Gastrocnemius medialis (tissue), 4 donors: ENCODE data around the gene BIRC7. TPM values are rescaled to one million over a fixed set of nuclear protein-coding genes. Genes with fewer than 3 reads are reported as not detected.

Experiments
- ATAC-seq, 2 donors: fragments of 150-250 bp; one replicate each; pipeline ENCODE4 v1.9.1; 2016
- DNase-seq, 2 donors: peaks; one replicate each; pipeline ENCODE4 v3.0.0-alpha.2; 2019
- H3K27ac ChIP-seq, 4 donors: fragments of 200-600 bp; sonication (generic); 1 replicate in 1 of 4; 2 replicates in 3 of 4; pipeline ENCODE4 v1.5.1; 2016 to 2018; ENCODE audit warnings: mild to moderate bottlenecking in 2 of 4, moderate library complexity in 1 of 4
- H3K27me3 ChIP-seq, 3 donors: fragments of 200-600 bp; sonication (generic) in 2 of 3; 1 replicate in 1 of 3; 2 replicates in 2 of 3; pipeline versions ENCODE4 v1.5.1 to v1.6.0; 2016 to 2019; ENCODE audit warnings: mild to moderate bottlenecking in 1 of 3, moderate library complexity in 1 of 3
- H3K36me3 ChIP-seq, 2 donors: fragments of 200-600 bp; sonication (generic) in 1 of 2; one replicate each; pipeline ENCODE4 v1.5.1; 2017 to 2018
- H3K4me1 ChIP-seq, 2 donors: fragments of 200-600 bp; sonication (generic) in 1 of 2; one replicate each; pipeline ENCODE4 v1.5.1; 2016 to 2017; ENCODE audit warnings: mild to moderate bottlenecking in 2 of 2
- H3K4me3 ChIP-seq, 4 donors: fragments of 200-600 bp; sonication (generic) in 3 of 4; 1 replicate in 1 of 4; 2 replicates in 3 of 4; pipeline ENCODE4 v1.5.1; 2016 to 2019; ENCODE audit warnings: mild to moderate bottlenecking in 2 of 4
- H3K9me3 ChIP-seq, 3 donors: fragments of 200-600 bp; sonication (generic) in 2 of 3; 1 replicate in 1 of 3; 2 replicates in 2 of 3; pipeline ENCODE4 v1.5.1; 2016 to 2019
- POLR2A ChIP-seq, 2 donors: fragments of 450-650 bp; IDR thresholded peaks; one replicate each; pipeline ENCODE4 v1.6.1; 2017; ENCODE audit warnings: antibody characterized with exemption in 2 of 2, mild to moderate bottlenecking in 2 of 2, moderate library complexity in 2 of 2
- in situ Hi-C, 4 donors: fragments of 200-750 bp; cut with MboI; loops; one replicate each; pipeline versions ENCODE4 v1.15.0 to v1.8.0; 2017; ENCODE audit warnings: low sequenced_read_pairs in 4 of 4
- intact Hi-C: fragments of 100-400 bp; cut with DNase I; formaldehyde crosslinking; loops from one replicate; pipeline ENCODE4 v1.15.1; 2023; ENCODE audit warnings: low total_unique reads
- total RNA-seq, 4 donors: library from RNA; depleted of rRNA; stranded (reverse); fragments of >200 nt; gene quantifications; one replicate each; pipeline versions ENCODE4 v1.1.0 to v1.2.3, GENCODE V29; 2016
- TF ChIP-seq, protein P1 (sequence below), 5 experiments: fragments of 450-650 bp in 3 of 5; fragments of 200-600 bp in 2 of 5; sonication (generic) in 2 of 5; IDR thresholded peaks in 4 of 5; conservative IDR thresholded peaks in 1 of 5; 1 replicate in 4 of 5; 2 replicates in 1 of 5; pipeline ENCODE4 v1.5.1; 2016 to 2019; ENCODE audit warnings: antibody characterized with exemption in 5 of 5, mild to moderate bottlenecking in 3 of 5, moderate library complexity in 3 of 5

The BIRC7 gene
- total RNA-seq, 4 donors from 2014 or later, result not detected

DNA sequence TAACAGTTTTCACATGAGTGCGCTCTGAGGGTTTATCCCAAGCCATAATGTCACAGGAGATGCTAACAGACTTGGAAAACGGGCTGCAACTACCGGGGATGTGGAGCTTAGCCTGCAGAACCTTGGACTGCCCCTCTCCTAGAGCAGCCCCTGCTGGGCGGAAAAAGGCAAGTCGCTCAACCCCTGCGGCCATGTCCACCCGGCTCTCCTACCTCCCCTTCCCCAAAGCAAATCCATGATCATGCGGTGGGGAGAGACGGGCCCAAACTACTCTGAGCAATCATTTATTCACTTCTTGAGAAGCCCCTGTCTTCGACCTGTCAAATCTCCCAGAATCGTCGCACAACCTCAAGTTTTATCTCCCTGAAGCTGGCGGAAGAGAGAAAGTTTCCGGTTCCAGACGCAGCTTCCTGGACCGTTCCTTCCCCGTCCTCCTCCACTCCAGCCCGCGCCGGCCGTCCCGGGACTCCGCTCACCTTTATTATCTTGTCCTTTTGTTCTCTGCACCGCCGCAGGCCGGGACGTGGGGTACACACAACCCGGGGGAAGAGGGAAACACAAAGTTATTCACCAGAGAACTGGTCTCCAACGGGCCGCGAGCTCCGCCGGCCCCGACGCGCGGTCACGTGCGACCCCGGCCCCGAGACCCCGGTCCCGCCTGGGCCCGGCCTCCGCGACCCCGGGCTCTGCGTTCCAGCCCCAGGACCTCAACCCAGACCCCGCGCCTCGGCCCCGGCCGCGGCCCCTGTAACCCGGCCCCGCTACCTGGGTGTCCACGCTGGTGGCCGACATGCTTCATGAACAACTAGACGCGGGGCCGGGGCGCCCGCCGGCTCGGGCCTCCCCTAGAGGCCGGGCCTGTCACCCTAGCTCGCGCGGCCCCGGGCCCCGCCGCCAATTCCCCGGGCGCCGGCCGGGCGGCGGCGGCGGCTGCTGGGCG lies 20.3 kb upstream of the BIRC7 start:
- in situ Hi-C loops, result no loop called here
- TF ChIP-seq POLR2A (IDR thresholded peaks at IDR 0.05), result no peak
- TF ChIP-seq, protein P1, sequence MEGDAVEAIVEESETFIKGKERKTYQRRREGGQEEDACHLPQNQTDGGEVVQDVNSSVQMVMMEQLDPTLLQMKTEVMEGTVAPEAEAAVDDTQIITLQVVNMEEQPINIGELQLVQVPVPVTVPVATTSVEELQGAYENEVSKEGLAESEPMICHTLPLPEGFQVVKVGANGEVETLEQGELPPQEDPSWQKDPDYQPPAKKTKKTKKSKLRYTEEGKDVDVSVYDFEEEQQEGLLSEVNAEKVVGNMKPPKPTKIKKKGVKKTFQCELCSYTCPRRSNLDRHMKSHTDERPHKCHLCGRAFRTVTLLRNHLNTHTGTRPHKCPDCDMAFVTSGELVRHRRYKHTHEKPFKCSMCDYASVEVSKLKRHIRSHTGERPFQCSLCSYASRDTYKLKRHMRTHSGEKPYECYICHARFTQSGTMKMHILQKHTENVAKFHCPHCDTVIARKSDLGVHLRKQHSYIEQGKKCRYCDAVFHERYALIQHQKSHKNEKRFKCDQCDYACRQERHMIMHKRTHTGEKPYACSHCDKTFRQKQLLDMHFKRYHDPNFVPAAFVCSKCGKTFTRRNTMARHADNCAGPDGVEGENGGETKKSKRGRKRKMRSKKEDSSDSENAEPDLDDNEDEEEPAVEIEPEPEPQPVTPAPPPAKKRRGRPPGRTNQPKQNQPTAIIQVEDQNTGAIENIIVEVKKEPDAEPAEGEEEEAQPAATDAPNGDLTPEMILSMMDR (IDR thresholded peaks at IDR 0.05 in 4 of 5, conservative IDR thresholded peaks at IDR 0.05 in 1 of 5), result peak in 1 of 5 experiments; percentile 11
- H3K4me3 ChIP-seq, result peak overlapping the region; percentile 64 to 86 (median 76)
- peaks cover 0 to 40% of the 10 kb centered on the region in 2 donors for H3K36me3 ChIP-seq
- intact Hi-C loops, result loop anchor here (2.0 to 10.0 kb wide), 4 partner anchors 57 to 421 kb away; partner anchors contain the start of genes ARFGAP1, GMEB2, MRGBP and TCFL5
- peaks cover 38 to 40% of the 10 kb centered on the region in 2 donors for H3K4me1 ChIP-seq
- H3K27ac ChIP-seq, result peak overlapping the region; percentile 85 to 91 (median 89)
- no peaks in the 10 kb centered on the region for H3K27me3 ChIP-seq
- H3K9me3 ChIP-seq, result no peaks in the 10 kb centered on the region
- ATAC-seq, result peak; percentile 40 to 48
- no peak for DNase-seq

DNA sequence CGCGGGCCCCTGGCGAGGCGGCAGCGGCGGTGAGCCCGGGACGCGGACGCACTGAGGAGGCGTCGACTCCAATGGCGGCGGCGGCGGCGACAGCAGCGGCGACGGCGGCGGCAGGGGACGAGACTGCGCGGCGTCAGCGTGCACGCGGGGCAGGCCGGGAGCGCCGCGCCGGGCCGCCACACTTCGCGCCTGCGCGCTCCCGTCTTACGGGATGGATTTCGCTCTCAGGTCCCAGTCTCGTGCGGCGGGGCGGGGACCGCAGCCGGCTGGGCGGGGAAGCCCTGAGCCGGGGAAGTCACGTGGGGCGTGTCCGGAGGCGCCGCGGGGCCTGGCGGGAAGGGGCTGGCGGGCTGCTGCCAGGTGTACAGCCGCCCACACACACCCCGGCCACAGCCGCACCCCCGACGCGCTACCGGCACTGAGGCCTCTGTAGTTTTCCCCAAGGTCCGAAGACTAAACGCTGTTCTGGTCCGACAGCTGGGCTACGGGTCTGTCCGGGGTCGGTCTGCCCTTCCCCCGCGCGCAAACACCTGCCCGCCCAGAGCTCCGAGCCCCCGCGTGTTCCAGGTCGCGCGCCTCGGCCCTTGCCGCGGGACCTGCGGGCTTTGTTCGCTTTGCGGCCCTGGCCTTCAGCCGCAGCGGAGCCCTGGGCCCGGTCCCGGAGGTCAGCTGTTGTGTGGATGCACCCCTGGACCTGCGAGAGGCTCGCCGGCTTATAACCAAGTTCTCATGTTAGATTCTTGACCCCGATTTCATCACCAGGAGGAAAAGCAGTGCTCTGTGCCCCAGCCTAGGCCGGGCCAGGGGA lies 19.5 kb upstream of the BIRC7 start, which contains the start of gene YTHDF1:
TSS of gene YTHDF1 (minus strand) at position 91 of the 808 bp plus-strand sequence. CDS start 239 bp downstream, outside the sequence.
- TF ChIP-seq, protein P1 (IDR thresholded peaks at IDR 0.05 in 4 of 5, conservative IDR thresholded peaks at IDR 0.05 in 1 of 5), result no peak
- TF ChIP-seq POLR2A (IDR thresholded peaks at IDR 0.05), result peak; percentile 75 to 88
- intact Hi-C loops, result loop anchor here (2.0 to 10.0 kb wide), 4 partner anchors 57 to 421 kb away; partner anchors contain the start of genes ARFGAP1, GMEB2, MRGBP and TCFL5

DNA sequence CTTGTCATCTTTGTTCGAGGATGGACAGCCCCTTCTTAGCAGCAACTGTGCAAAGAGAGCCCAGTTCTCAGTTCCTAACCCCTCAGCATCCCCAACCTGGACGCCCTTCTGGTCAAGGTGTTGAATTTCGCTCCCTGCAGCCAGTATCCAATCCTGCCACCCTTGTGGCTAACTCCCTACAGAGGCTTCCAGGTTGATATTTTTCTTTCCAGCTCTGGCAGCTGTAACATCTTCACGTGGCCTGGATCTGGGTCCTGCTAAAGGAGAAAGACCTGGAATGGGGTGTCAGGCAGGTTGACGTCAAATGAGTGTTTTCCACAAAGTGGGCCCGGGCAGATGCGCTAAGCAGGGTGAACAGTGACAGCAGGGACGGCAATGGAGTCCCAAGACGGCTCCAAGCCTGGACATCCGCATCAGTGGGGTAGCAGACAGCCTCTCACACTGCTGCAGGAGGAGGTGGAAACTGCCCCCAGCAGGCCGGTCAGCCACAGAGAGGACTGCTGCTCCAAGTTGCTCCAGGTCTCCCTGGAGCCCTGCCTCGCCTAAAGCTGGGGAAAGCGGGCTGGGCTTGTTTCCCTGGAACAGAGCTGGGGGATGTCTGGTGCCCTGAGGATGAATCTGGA lies 18.7 kb upstream of the BIRC7 start:
- peak overlapping the region; percentile 82 to 96 (median 89) for H3K27ac ChIP-seq

More for the DNA sequence above, 19.5 kb upstream of the BIRC7 start, which contains the start of gene YTHDF1:
- H3K4me3 ChIP-seq, result peak within 1 kb of the TSS; percentile 77 to 95 (median 86)
- no peaks in the 10 kb centered on the region for H3K27me3 ChIP-seq
- no peaks in the 10 kb centered on the region for H3K9me3 ChIP-seq
- H3K27ac ChIP-seq, result peak within 1 kb of the TSS; percentile 85 to 96 (median 92)
- ATAC-seq (peak; percentile 94 to 97), DNase-seq (peak; percentile 93 to 96)
- peaks cover 0 to 35% of the 10 kb centered on the region in 2 donors for H3K36me3 ChIP-seq
- in situ Hi-C loops, result no loop called here
- peaks cover 35 to 38% of the 10 kb centered on the region in 2 donors for H3K4me1 ChIP-seq

More for the DNA sequence above, 18.7 kb upstream of the BIRC7 start:
- DNase-seq (no peak), ATAC-seq (no peak)
- intact Hi-C loops (loop anchor here (2.0 to 10.0 kb wide), 4 partner anchors 56 to 422 kb away; partner anchors contain the start of genes ARFGAP1, GMEB2, MRGBP and TCFL5), in situ Hi-C loops (no loop called here)
- Histone ChIP-seq H3K27me3 (no peaks in the 10 kb centered on the region), H3K36me3 (peaks cover 0 to 28% of the 10 kb centered on the region in 2 donors), H3K9me3 (no peaks in the 10 kb centered on the region), H3K4me3 (peak overlapping the region; percentile 59 to 95 (median 76)), H3K4me1 (peaks cover 29 to 36% of the 10 kb centered on the region in 2 donors)
- TF ChIP-seq, protein P1 (IDR thresholded peaks at IDR 0.05 in 4 of 5, conservative IDR thresholded peaks at IDR 0.05 in 1 of 5), result no peak
- TF ChIP-seq POLR2A (IDR thresholded peaks at IDR 0.05), result no peak
